HG02943 (cell line): ENCODE results near the gene PCF11.
"Not testable (repeated sequence)": the region's sequence is repeated elsewhere in the genome, so short reads cannot be mapped to it uniquely, and the experiment has no call there.

Experiments
- ATAC-seq: cut with Tn5 transposase; IDR thresholded peaks from one replicate; pipeline ENCODE4 v1.9.1; 2021; ENCODE audit warnings: mild to moderate bottlenecking, low read depth, moderate library complexity; ENCODE audit not compliant: unreplicated experiment

The PCF11 gene

DNA sequence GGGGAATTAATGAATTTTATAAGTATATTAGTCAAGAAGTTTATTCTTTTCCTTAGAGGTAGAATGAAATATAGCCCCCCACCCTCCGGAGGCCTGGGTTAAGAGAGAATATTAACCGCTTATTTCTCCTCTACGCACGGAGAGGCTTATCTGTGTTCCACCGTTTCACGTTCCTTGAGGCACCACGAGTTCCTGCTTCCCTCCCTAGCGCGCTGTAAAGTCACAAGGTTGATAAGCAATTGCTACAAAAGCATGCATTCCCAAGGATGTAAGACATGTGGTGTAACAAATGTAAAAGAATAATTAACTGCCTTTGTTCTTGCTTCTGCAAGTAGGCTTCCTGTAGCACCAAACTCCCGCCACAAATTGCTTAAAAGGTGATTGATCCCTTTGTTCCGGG is 35.1 kb downstream of the PCF11 start:
- ATAC-seq, result no peak

DNA sequence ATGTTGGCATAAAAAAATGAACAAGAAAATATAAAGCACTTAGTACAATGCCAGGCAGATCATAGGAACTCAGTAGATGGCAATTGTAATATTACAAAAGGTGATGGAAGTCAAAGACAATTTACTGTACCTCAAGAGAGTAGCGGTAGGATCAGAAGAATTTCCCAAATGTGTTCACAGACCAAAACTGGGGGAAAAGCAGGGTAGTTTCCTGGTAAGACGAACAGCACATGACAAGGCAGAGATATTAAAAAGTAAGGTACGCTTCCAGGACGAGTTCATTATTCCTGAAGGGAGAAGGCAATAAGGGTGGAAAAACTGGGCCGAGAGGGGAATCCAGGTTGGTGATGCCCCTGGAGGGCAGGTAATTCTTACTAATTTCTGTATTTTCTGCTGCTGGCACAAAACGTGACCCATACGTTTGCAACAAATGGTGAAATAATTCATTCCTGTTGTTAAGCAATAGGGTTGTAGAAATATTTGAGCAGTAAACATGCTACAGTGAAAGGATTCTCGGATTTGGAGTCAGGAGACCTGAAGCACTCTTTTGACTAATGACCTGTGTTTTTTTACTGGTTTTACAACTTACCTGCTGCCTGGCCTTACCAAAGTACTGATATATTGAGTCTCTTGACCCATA is 35.8 kb downstream of the PCF11 start:
- no peak for ATAC-seq

DNA sequence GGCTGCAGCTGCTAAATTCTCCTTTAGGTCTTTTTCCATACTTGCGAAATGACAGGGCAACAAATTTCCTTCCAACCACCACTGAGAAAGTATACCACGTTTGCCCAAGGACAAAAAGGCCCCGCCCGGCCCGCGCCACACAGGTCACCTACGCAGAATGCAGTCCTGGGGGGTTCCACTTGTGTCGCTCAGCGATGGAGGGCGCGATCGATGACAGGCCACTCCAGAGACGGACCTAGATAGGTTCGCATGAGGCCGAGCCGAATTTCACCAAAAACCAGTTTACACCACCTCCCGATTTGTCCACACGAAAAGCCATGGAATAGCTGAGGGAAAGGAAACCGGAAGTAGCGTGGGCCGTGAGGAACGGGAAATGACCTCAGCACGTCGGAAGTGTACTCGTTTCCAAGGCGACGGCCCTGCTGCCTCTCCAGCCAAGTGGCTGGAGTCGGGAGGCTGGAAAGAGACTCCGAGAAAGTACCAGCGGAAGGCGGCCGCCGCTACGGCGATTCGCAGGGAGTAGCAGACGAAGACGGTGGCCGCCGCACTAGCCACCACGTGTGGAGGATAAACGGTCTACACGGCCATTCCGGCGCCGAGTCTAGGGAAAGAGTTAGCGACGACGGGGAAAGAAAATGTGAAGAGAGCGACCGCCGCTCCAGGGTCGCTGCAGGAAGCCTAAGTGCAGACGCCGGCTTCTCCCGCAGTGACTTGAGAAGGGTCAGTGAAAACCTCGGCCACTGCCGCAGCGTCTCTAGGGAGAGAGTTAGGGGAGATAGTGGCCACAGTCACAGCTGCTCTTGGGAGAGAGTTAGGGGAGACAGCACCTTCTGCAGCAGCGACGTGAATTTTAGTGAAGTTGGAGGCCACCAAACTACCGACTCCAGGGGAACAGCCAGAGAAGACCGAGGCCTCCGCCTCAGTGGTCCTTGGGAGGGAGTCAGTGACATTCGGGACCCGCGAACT is 36.7 kb downstream of the PCF11 start, which contains the start of gene ANKRD42:
Gene ANKRD42 (plus strand): TSS at position 398 of the 966 bp plus-strand sequence. CDS start 959 bp downstream, outside the sequence.
- peak; percentile 96 for ATAC-seq

DNA sequence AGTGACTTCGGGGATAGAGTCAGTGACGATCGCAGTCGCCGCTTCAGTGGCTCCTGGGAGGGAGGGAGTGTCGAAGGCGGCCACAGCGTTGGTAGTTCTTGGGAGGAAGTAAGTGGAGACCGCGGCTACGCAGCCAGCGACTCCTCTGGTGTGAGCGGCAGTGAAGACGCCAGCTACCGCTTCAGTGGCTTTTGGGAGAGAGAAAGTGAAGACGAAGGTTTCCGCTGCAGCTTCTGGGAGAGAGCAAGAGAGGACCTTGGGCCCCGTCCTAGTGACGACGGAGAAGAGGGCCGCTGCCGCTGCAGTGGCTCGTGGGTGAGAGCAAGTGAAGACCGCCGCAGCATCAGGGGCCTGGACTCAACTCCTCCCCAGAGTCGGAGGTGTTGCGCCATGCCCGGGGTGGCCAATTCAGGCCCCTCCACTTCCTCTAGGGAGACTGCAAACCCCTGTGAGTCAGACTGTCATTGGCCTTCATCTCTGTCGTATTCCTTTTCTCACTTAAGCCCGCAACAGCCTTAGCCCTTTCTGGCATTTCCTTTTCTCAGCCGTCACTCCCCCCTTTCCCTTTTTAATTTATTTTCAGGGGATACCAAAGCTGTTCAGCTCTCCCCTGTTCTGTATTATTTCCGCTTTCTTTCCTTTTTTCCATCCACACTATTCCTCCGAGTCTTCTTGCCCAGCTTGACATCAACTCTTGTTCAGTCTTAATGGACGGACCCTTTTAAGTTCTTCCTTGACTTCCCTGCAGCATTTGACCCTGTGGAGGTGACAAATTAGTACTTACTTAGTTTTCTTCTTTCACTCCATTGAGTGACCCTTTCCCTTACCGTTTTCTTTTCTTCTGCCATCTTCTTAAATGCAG is 37.6 kb downstream of the PCF11 start:
- ATAC-seq, result peak; percentile 49

DNA sequence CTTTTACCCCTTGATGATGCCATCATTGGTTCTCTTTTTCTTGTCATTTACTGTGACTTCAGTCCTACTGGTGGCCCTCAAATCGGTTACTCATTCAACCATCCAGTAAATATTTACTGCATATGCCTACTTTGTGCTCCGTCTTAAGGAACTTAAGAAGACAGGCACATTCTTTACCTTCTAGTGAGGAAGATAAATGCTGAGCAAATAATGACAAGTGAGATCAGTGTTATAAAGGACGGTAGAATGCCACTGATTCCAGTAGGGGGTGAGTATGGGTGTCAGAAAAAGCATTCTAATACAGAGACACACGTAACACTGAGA is 38.2 kb downstream of the PCF11 start:
- ATAC-seq, result no peak

GRCh38 chr11:83195649-83196048 is 38.7 kb downstream of the PCF11 start:
- ATAC-seq, result no peak

DNA sequence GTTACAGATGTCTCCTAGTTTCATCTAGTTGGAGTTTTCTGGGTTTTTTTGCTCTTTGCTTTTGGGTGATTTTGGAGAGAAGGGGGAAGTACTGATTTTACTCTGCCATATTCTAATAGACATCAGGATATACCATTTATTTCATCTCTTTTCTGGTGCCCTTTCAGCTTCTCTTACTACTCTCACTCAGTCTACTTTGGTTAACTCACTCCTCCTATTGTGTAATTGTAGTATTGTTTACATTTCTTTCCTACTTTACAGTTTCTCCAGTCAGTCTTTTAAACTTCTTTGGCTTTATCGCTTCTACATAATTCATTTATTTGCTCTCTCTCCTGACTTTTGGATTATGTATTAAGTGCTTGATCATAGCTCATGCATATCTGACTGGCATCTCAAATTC is 43.1 kb downstream of the PCF11 start:
- no peak for ATAC-seq

DNA sequence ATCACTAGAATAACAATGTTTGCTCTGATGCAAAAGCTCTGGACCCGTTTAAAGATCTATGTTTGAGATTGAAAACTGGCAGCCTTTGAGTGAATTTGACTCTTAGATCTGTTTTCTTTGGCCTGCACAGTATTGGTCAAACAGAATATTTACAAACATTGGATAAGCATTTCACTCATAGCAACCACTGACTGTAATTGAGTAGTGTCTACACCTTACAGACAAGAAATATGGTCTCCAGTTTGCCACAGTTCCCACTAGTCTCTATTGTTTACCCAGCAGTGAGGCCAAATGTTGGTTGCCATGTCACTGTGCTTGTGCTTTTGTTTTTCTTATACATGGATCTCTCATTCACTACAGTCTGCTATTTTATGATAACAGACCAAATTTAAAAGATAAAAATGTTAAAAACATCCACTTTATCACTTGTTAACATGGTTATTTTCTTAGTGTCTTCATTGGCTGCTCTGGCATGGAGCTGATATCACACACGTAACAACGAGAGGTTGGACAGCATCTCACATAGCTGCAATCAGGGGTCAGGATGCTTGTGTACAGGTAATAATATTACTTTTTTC is 48.8 kb downstream of the PCF11 start:
- ATAC-seq, result no peak

DNA sequence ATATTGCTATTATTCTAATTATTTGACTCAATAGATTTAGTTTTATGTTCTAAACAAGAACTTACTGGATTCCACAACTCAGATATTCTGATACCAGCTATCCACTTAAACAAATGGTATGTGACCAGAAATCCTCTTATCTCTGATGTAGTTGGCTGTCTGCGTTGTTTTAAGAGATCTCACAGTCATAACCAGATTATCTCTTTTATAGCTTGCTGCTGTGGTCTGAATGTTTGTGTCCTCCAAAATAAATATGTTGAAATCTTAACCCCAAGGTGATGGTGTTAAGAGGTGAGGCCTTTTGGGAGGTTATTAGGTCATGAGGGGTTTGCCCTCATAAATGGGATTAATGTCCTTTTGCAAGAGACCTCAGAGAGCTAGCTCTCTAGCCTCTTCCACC is 49.3 kb downstream of the PCF11 start:
- no peak for ATAC-seq

- not testable (repeated sequence) for ATAC-seq
These were observed 49.9 kb downstream of the PCF11 start for GRCh38 chr11:83206771-83207382.

GRCh38 chr11:83219095-83219494 is 62.2 kb downstream of the PCF11 start:
- ATAC-seq, result no peak

- ATAC-seq, result no peak
These were observed 63.3 kb downstream of the PCF11 start for GRCh38 chr11:83220260-83220659.

DNA sequence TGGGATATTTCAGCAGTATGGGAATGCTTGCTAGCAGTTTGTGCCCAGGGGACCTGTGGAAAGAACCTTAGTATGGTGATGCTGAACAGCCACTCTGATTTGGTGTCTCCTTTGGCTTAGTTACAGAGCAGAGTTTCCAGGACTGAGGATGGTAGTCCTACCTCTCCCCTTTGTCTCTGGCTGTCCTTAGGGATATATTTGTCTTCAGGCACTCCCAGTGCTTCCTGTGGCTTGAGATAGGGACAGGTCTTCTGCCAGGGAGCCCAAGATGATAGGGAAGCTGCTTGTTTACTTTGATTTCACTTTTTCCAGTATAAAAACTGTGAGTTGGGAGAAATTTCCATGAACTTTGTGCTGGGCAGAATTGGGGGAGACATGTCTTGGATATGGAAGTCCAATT is 64.8 kb downstream of the PCF11 start:
- ATAC-seq, result no peak

GRCh38 chr11:83222499-83222898 is 65.6 kb downstream of the PCF11 start:
- no peak for ATAC-seq

DNA sequence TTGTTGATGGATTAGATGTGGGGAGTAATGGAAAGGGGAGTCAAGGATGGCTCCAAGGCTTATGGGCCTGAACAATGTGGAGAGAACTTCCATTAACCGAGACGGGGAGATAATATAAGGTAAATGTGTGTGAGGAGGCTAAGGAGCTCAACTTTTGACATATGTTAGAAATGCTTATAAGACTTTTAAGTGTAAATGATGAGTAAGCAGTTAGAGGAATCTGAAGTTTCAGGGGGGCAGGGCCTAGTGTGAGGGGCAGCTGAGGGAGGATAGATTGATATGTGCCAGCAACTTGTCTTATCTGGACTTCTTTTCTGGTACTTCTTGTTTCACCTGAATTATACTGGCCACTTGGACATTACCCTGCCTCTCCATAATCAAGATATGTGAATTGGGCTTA is 66.5 kb downstream of the PCF11 start:
- no peak for ATAC-seq

GRCh38 chr11:83235825-83236224 is 78.9 kb downstream of the PCF11 start:
- no peak for ATAC-seq
